Measurements from ENCODE around the gene XCR1.
"Not testable (repeated sequence)": the region's sequence is repeated elsewhere in the genome, so short reads cannot be mapped to it uniquely, and the experiment has no call there.

XCR1 gene

DNA sequence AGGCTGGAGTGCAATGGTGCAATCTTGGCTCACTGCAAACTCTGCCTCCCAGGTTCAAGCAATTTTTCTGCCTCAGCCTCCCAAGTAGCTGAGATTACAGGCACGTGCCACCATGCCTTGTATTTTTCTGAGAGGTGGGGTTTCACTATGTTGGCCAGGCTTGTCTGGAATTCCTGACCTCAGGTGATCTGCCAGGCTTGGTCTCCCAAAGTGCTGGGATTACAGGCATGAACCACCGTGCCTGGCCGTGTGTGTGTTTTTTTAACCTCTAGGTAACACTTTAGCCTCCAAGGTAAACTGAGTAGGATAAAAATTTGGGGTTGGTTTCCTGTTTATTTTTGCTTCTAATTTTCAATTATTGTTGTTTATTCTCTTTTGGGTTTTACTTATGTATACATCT lies 10.8 kb upstream of the XCR1 start:
- DNase-seq = not testable (repeated sequence)

GRCh38 chr3:46036191-46036590 lies 8.9 kb upstream of the XCR1 start:
- no peak for DNase-seq

DNA sequence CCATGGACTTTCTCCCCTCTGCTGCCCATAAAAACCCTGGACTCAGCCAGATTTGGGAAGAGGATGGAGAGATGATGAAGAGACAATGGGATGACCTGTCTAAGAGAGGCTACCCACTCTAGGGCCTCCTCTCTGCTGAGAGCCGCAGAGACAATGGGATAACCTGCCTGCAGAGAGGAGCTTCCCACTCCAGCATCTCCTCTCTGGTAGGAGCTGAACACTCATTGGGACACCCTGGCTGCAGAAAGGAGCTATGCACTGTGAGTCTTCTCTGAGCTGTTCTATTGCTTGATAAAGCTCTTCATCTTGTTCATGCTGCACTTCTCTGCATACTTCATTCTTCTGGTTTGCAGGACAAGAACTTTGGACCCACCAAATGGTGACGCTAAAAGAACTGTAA lies 4.5 kb upstream of the XCR1 start:
- DNase-seq = no peak

DNA sequence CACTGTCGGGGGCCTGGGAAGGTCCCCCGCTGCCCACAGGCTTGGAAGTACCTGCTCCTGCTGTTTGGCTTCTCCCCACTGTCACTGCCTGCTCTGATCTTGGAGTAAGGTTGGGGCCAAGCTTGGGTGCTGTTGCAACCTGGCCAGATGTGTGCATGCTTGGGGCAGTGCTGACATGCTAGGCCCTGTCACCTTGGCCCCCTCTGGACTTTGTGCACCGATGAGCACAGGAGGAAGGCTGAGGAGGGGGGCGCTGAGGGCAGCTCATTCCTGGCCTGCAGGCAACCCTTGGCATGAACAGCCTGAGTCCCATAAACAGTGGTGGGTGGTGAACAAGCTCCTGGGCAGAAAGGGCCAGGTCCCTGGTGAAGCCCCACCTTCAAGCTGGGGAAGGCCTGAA lies 4.0 kb upstream of the XCR1 start:
- no peak for DNase-seq

DNA sequence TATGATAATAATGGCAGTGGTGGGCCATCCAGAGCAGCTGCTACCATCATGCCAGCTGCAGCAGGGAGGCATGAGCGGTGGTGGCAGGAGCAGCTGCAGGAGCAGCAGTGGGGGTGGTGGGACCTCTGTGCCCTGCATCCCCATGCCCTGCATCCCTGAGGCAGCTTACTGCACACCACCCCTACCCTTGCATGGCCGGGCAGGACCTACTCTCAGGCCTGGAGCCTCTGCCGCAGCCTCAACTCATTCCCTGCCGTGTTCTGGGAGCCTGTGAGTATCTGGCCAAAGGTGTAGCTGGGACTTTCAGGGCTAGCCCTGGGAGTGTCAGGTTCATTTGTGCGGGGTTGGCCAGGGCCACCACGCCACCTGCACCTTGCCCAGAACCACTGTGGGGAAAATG lies 3.3 kb upstream of the XCR1 start:
- DNase-seq = no peak

- DNase-seq = no peak
These were observed 2.8 kb upstream of the XCR1 start for GRCh38 chr3:46029953-46030543.

- DNase-seq = no peak
These were observed 584 bp upstream of the XCR1 start for GRCh38 chr3:46027736-46028397.

DNA sequence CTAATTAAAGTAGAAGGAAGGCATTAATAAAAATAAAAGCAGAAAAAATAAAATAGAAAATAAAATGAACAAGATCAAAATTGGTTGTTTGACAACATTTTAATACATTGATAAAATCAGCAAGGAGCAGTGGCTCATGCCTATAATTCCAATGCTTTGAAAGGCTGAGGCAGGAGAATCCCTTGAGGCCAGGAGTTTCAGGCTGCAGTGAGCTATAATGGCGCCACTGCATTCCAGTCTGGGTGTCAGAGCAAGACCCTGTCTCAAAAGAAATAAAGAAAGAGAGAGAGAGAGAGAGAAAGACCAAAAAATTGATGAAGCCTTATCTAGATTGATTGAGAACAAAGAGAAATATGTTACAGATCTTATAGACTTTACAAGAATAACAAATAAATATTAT lies 2.1 kb downstream of the XCR1 start:
- DNase-seq = no peak

DNA sequence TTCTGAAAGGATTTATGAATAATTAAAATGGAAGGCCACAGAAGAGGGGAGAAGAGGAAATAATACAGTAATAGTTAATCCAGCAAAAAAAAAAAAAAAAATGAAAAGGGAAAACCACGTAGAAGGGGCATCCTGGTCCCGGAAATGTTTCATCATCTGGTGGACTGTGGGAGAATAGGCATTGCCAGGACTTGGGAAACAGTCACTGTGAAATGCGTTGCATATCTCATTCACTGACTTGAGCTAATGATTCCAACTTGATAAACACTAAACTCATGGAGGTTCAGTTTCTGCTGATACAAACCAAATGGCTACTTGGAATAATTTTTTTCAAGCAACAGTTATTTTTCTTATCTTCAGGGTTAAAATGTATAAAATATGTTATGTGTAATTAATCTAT lies 3.2 kb downstream of the XCR1 start:
- DNase-seq = no peak

- DNase-seq = no peak
These were observed 4.1 kb downstream of the XCR1 start for GRCh38 chr3:46022909-46023785.

- no peak for DNase-seq
These were observed 5.8 kb downstream of the XCR1 start for GRCh38 chr3:46021516-46021915.

DNA sequence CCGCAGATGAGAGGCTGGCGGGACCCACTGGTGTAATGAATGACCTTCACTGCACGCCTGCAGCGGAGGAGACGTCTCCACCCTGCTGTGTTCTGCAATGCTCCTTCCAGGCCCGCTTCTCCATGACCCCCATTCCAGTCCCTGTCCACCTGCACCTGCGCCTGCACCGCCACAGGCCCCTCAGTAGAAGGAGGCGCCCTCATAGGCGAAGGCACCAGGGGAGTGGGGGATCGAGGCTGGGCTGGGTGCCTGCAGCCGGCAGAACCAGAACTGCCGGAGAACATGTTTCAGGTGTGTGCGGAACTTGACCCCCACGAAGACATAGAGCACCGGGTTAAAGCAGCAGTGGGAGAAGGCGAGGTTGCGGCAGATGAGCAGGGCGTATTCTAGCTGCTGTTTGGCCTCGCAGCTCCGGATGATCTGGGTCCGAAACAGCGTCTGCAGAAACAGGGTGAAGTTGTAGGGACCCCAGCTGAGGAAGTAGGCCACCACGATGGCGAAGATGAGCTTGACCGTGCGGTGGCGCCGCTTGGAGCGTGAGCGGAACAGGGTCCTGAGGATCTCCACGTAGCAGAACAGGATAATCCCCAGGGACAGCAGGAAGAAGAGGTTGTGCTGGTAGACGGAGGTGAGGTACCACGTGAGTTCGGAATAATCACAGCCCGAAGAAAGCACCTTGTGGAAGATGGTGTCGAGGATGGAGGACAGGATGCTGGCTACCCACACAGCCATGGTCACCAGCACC lies 6.3 kb downstream of the XCR1 start:
- no peak for DNase-seq

DNA sequence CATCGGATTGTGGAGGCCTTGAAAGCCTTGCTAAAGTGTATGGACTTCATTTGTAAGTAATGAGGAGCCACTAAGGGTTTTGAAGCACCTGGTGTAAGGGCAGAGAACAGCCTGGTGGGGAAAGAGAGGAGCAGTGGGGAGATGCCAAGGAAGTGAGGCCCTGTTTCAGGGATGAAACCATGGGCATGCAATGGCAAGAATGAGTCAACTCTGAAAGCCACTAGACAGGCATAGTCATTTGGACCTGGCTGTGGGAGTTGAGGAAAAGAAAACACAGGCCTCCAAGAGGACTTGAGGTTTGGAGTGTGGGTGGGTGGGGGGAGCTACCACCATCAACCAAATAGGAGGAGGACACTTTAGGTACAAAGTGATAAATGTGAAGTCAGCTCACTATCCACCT lies 7.6 kb downstream of the XCR1 start:
- peak; percentile 59 for DNase-seq

- no peak for DNase-seq
These were observed 9.6 kb downstream of the XCR1 start for GRCh38 chr3:46017720-46018119.

DNA sequence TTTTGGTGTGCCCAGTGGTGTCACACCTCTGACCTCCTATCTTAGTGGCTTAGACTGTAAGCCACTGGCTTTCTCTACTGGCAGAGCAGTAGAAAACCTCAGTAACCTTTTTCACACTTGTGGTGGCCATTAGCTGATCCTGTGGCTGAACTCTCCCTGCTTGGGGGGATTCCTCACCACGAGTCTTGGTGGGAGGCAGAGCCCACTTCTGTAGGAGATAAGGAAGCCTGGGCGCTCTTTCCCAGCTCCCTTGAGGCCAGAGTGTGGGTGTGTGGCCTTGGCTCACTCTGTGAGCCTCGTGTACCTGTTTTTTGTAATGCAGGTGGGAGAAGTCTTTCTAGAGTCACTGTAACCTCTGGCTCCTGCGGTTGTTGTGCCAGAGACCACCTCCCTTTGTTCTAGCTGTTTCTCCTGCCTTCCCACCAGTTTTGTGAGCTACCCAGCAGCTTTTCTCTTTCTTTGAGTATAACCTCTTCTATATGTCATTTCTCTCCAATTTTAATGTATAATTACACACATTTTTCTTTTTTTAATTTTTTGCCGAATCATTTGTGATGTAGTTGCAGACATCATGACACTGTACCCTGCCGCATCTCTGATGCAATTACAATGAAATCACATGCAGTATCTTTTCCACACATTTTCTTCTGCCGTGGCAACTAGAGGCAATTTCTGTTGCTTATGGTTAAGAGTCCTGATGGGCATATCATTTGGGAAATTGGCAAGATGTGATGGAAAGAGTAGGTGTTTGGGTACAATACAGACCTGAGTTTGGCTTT lies 13.8 kb downstream of the XCR1 start:
- DNase-seq = no peak

GRCh38 chr3:46012246-46012645 lies 15.0 kb downstream of the XCR1 start:
- DNase-seq = no peak

DNA sequence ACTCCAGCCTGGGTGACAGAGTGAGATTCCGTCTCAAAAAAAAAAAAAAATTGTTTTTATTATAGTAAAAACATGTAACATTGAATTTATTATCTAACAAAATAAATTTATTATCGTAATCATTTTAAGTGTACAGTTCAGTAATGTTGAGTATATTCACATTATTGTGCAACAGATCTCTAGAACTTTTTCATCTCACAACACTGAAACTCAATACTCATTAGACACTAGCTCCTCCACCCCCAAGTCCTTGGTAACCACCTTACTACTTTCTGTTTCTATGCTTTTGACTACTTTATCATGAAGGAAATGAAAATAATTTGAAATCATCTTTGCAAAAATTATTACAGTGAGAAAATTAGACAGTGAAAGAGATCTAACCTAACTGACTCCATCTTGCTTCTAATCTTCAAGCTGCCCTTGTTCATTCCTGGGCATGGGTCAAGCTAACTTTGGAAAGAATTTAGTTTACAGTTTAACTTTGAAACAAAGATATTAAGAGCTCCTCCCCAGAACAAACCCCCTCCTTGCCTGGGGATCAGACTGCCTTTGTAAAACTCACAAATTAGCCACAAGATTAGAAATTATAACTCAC lies 16.7 kb downstream of the XCR1 start:
- DNase-seq = no peak

DNA sequence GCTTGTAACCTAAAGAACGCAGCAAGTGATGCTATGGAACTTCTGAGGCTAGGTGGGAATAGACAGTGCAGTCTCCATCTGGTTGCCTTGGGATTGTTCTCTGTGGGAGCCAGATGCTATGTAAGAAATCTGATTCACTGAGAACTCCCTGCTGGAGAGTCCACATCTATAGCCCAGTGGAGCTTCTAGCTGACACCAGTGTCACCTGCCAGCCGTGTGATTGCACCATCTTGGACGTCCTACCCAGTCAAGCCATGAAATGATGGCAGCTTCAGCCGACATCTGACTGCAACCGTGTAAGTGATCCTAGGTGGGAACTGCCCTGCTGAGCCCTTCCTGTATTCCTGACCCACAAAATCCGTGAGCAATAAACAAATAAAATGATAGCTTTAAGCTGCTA lies 19.2 kb downstream of the XCR1 start:
- no peak for DNase-seq

GRCh38 chr3:46007280-46007679 lies 20.0 kb downstream of the XCR1 start:
- no peak for DNase-seq

- DNase-seq = no peak
These were observed 20.8 kb downstream of the XCR1 start for GRCh38 chr3:46006238-46007032.

DNA sequence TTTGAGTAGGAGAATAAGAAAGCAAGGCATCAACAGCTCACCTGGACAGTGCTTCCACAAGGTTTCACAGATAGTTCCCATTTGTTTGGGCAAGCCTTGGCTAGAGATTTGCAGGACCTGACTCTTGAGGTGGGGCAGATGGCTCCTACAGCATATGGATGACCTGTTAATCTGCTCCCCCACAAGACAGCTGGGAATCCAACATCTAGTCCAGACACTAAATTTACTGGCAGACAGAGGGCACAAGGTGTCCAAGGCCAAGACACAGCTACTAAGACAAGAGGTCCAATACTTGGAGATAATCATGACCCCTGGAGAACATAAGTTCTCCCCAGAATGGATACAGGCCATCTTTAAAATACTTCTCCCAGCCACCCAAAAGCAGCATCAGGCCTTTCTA lies 23.6 kb downstream of the XCR1 start:
- not testable (repeated sequence) for DNase-seq

Data from stimulated activated CD4-positive, alpha-beta T cell treated with anti-CD3 and anti-CD28 coated beads, Interleukin-4, amount 100 ng/mL, for 24 hours (primary cell).